IMR-90 (cell line): ENCODE measurements around the gene CHST8. TPM values are rescaled to one million over a fixed set of nuclear protein-coding genes. Genes with fewer than 3 reads are reported as not detected.

Experiments used
- ATAC-seq: fragments of 200-7000 bp; cut with Tn5 transposase; 2 replicates; pipeline ENCODE4 v1.9.1; 2020; ENCODE audit warnings: low read depth, mild to moderate bottlenecking, moderate library complexity
- BruUV-seq: library from RNA; stranded (reverse); fragments of 400-500 nt; replicated peaks from 2 replicates; lab custom pipeline; 2021; lab: Mats Ljungman, UMichigan
- CTCF ChIA-PET: fragments of 300-600 bp; formaldehyde crosslinking; extraction: SDS; loops from one replicate; lab custom pipeline; 2021; ENCODE audit warnings: antibody characterized with exemption; lab: Yijun Ruan, JAX
- POLR2A ChIA-PET: fragments of 300-600 bp; sonication (Branson Sonifier 250); formaldehyde crosslinking; loops from one replicate; lab custom pipeline; 2022; ENCODE audit warnings: antibody characterized with exemption; ENCODE audit not compliant: unreplicated experiment; lab: Charles Lee
- DNase-seq: peaks from one replicate; pipeline ENCODE4 v3.0.0; 2013
- H2AFZ ChIP-seq: replicated peaks from 2 replicates; pipeline ENCODE3; 2013; ENCODE audit warnings: low read length, mild to moderate bottlenecking; ENCODE audit not compliant: poor library complexity
- H2AK5ac ChIP-seq: 2 replicates; pipeline ENCODE4 v1.6.1; 2013; ENCODE audit warnings: low read depth, low read length, inconsistent platforms
- H2AK9ac ChIP-seq: replicated peaks from 2 replicates; pipeline ENCODE3; 2013; ENCODE audit warnings: mild to moderate bottlenecking, low read depth, low read length, moderate library complexity; ENCODE audit not compliant: poor library complexity
- H2BK120ac ChIP-seq: 2 replicates; pipeline ENCODE4 v1.6.1; 2013; ENCODE audit warnings: low read depth, low read length, inconsistent platforms
- H2BK15ac ChIP-seq: 3 replicates; pipeline ENCODE4 v1.6.1; 2013; ENCODE audit warnings: low read depth, low read length, inconsistent platforms
- H2BK20ac ChIP-seq: 2 replicates; pipeline ENCODE4 v1.6.1; 2013; ENCODE audit warnings: low read depth, mild to moderate bottlenecking, inconsistent platforms, low read length, moderate library complexity
- H2BK5ac ChIP-seq: 2 replicates; pipeline ENCODE4 v1.6.1; 2013; ENCODE audit warnings: mild to moderate bottlenecking, low read depth, low read length, inconsistent platforms; ENCODE audit not compliant: poor library complexity, severe bottlenecking
- H3K14ac ChIP-seq: replicated peaks from 2 replicates; pipeline ENCODE4 v1.6.1; 2013; ENCODE audit warnings: low read depth, low read length, inconsistent platforms
- H3K18ac ChIP-seq: 2 replicates; pipeline ENCODE4 v1.6.1; 2013; ENCODE audit warnings: low read depth, low read length, control low read depth
- H3K23ac ChIP-seq: 2 replicates; pipeline ENCODE4 v1.6.1; 2013; ENCODE audit warnings: low read depth, low read length, inconsistent platforms
- H3K27ac ChIP-seq: 2 replicates; pipeline ENCODE4 v1.5.1; 2013; ENCODE audit warnings: mild to moderate bottlenecking, control low read depth, low read length; ENCODE audit not compliant: insufficient read depth
- H3K27me3 ChIP-seq: 2 replicates; pipeline ENCODE4 v1.6.1; 2013; ENCODE audit warnings: low read length; ENCODE audit not compliant: control insufficient read depth, insufficient read depth
- H3K36me3 ChIP-seq: 2 replicates; pipeline ENCODE4 v1.6.1; 2013; ENCODE audit warnings: low read length, mixed read lengths; ENCODE audit not compliant: control insufficient read depth, insufficient read depth
- H3K4ac ChIP-seq: 2 replicates; pipeline ENCODE4 v1.6.1; 2013; ENCODE audit warnings: low read depth, low read length, inconsistent platforms
- H3K4me1 ChIP-seq: 2 replicates; pipeline ENCODE4 v1.6.1; 2013; ENCODE audit warnings: low read length, mixed read lengths; ENCODE audit not compliant: control insufficient read depth, insufficient read depth
- H3K4me2 ChIP-seq: 2 replicates; pipeline ENCODE4 v1.6.1; 2013; ENCODE audit warnings: low read depth, mild to moderate bottlenecking, control low read depth, low read length, moderate library complexity
- H3K4me3 ChIP-seq: 2 replicates; pipeline ENCODE4 v1.5.1; 2013; ENCODE audit warnings: low read depth, mild to moderate bottlenecking, control low read depth, low read length, moderate library complexity; ENCODE audit not compliant: insufficient read depth
- H3K56ac ChIP-seq: 2 replicates; pipeline ENCODE4 v1.6.1; 2013; ENCODE audit warnings: low read length, inconsistent platforms; ENCODE audit not compliant: insufficient read depth; ENCODE audit errors: extremely low read depth
- H3K79me1 ChIP-seq, 2 experiments: 2 replicates each; pipeline ENCODE4 v1.6.1; 2013; ENCODE audit warnings: low read length in 2 of 2, inconsistent platforms in 1 of 2, low read depth in 1 of 2
- H3K9ac ChIP-seq: 2 replicates; pipeline ENCODE4 v1.6.1; 2013; ENCODE audit warnings: low read depth, low read length, control low read depth
- H3K9me1 ChIP-seq: 2 replicates; pipeline ENCODE4 v1.6.1; 2013; ENCODE audit warnings: low read length, inconsistent platforms; ENCODE audit not compliant: insufficient read depth
- H3K9me3 ChIP-seq: 2 replicates; pipeline ENCODE4 v1.6.1; 2013; ENCODE audit warnings: low read length; ENCODE audit not compliant: control insufficient read depth, insufficient read depth
- H4K20me1 ChIP-seq: 2 replicates; pipeline ENCODE4 v1.6.1; 2013; ENCODE audit warnings: low read length, inconsistent platforms; ENCODE audit not compliant: insufficient read depth
- H4K5ac ChIP-seq: 2 replicates; pipeline ENCODE4 v1.6.1; 2013; ENCODE audit warnings: mild to moderate bottlenecking, low read depth, low read length, control low read depth
- H4K8ac ChIP-seq, 2 experiments: 2 replicates each; pipeline ENCODE4 v1.6.1; 2013; ENCODE audit warnings: low read depth in 2 of 2, low read length in 2 of 2, control low read depth in 1 of 2, inconsistent platforms in 1 of 2
- H4K91ac ChIP-seq: 2 replicates; pipeline ENCODE4 v1.6.1; 2013; ENCODE audit warnings: low read depth, low read length, inconsistent platforms; ENCODE audit not compliant: insufficient read depth
- MAFK ChIP-seq: IDR thresholded peaks from 2 replicates; pipeline ENCODE4 v1.6.1; 2012; ENCODE audit warnings: low read depth, low read length, improper control_type of control experiment
- NFE2L2 ChIP-seq: fragments of 150-350 bp; IDR thresholded peaks from 2 replicates; pipeline ENCODE4 v1.6.1; 2016; ENCODE audit warnings: low read depth, mild to moderate bottlenecking, low read length
- WGBS, 2 experiments: methylation state at CpG; one replicate each; pipeline versions ENCODE4 v1.1.5 to v1.1.7; 2013; ENCODE audit warnings: missing lambda C conversion rate in 2 of 2; ENCODE audit not compliant: insufficient read length in 1 of 2; ENCODE audit errors: extremely low coverage in 2 of 2; 5-methylcytosine and 5-hydroxymethylcytosine counted together
- dilution Hi-C: fragments of 300-500 bp; cut with HindIII; formaldehyde crosslinking; loops from one replicate; pipeline ENCODE4 v1.14.3; 2018; ENCODE audit warnings: low sequenced_read_pairs; ENCODE audit not compliant: unreplicated experiment
- in situ Hi-C: fragments of 300-500 bp; cut with MboI; formaldehyde crosslinking; loops from 3 replicates; pipeline ENCODE4 v1.14.3; 2019; ENCODE audit warnings: low sequenced_read_pairs, inconsistent platforms, mixed read lengths
- intact Hi-C: fragments of 100-400 bp; cut with micrococcal nuclease; formaldehyde crosslinking; loops from 2 replicates; pipeline ENCODE4 v1.10.0; 2022
- polyA plus RNA-seq, 3 experiments: library from polyadenylated mRNA; depleted of rRNA; stranded (reverse); fragments of >200 nt; gene quantifications; 2 replicates each; pipeline ENCODE4 v1.2.3, GENCODE V29; 2012; ENCODE audit warnings: low replicate concordance in 1 of 3
- total RNA-seq: library from RNA; depleted of rRNA; stranded (reverse); fragments of >200 nt; gene quantifications from 2 replicates; pipeline ENCODE4 v1.2.3, GENCODE V29; 2012

Gene CHST8
- total and polyA plus RNA-seq, 2 of the 4 experiments (the other 2 are of a cell fraction): not detected

DNA sequence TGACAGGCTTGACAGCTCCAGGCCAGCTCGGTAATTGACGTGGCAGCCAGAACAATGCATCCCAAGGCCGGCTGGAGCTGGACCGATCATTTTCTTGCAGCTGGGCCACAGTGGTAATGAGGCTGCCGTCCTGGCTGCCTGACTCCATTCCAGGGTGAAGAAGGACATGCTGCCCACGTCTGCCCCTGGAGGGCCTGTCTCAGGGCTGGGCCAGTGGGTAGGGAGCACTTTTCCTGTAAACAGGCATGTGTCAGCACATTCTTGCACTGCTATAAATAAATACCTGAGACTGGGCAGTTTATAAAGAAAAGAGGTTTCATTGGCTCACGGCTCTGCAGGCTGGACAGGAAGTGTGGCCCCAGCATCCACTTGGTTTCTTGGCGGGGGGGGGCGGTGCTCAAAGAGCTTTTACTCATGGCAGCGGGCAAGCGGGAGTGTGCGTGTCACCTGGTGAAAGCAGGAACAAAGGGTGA, 136.8 kb downstream of the CHST8 start:
- in situ Hi-C loops (no loop called here), dilution Hi-C loops (no loop called here), intact Hi-C loops (no loop called here)
- Histone ChIP-seq H4K8ac (no peak overlapping the region), H3K56ac (no peak overlapping the region), H2BK20ac (no peak overlapping the region), H3K79me1 (no peaks in the 10 kb centered on the region), H3K9ac (no peak overlapping the region), H2AK5ac (no peak overlapping the region), H2AFZ (peak overlapping the region; percentile 65), H3K9me3 (no peaks in the 10 kb centered on the region), H3K9me1 (no peaks in the 10 kb centered on the region; the same call in 1 of the 2 replicates), H3K18ac (no peak overlapping the region), H4K5ac (no peak overlapping the region), H3K27me3 (no peaks in the 10 kb centered on the region; the same call in 1 of the 2 replicates), H3K4me2 (no peak overlapping the region), H2BK15ac (no peak overlapping the region), H3K4me3 (no peak overlapping the region), H4K20me1 (no peaks in the 10 kb centered on the region), H3K4ac (no peak overlapping the region), H2BK120ac (no peak overlapping the region), H3K27ac (no peak overlapping the region), H2BK5ac (no peak overlapping the region), H4K91ac (no peak overlapping the region), H3K23ac (no peak overlapping the region), H2AK9ac (no peak overlapping the region), H3K4me1 (peaks cover 2% of the 10 kb centered on the region; the same call in 1 of the 2 replicates), H3K14ac (no peak overlapping the region), H3K36me3 (no peaks in the 10 kb centered on the region)
- ChIA-PET CTCF (no interaction called here), POLR2A (no interaction called here)
- TF ChIP-seq NFE2L2 (no peak), MAFK (peak; percentile 38; the same call in 1 of the 2 replicates)
- DNase-seq: peak; percentile 5
- WGBS, 2 experiments: 39% methylated on average over 9 of the region's 12 CpGs; no CpG with 5 or more reads in 1 of the 2 experiments
- BruUV-seq: no TSS peak
- ATAC-seq: peak; percentile 68
